ENCODE data around the gene LMLN. TPM values are rescaled to one million over a fixed set of nuclear protein-coding genes. Genes with fewer than 3 reads are reported as not detected.
"Not testable (repeated sequence)": the region's sequence is repeated elsewhere in the genome, so short reads cannot be mapped to it uniquely, and the experiment has no call there.

Gene LMLN
- polyA plus RNA-seq, 1 of the 3 experiments (the other 2 are of a cell fraction): 7.4 TPM

DNA sequence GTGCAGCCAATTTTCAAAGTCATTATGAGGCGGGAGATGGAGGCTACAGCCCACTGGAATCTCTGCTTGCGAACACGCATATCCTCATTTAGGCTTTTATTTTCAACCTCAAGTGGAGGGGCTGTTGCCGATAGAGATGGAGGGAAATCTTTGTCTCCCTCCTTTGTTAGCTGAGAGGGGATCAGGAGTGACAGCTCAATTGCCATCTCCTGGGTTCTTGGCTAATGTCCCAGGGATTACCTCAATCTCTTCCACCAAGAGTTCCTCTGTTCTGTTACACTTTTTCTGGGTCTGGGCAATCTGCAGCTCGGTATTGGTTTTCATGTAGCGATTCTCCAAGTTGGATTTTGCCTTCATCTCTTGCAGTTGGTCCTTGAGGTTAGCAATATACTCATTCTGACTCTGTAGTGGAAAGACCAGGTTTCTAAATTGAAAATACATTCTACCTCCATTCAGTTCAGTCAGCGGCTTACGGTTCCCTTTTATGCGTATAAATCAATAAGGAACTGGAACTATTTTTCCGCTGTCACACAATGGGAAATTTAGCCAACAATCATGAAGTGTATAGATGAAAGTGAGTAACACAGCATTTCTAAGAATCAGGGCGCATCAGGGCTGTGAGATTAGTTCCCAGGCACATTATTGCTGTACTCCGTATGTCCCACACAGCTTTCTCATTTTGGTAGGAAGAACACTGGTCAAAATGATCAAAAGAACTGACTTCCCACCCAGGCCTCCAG is 46.2 kb upstream of the LMLN start:
- H3K27me3 ChIP-seq (ENCODE audit: insufficient read depth): no peaks in the 10 kb centered on the region
- H3K9ac ChIP-seq: no peak overlapping the region
- no peak overlapping the region for H3K27ac ChIP-seq (ENCODE audit: low read depth in 2 of 2, low read length in 1 of 2)
- TF ChIP-seq GABPA (IDR thresholded peaks at IDR 0.05; ENCODE audit: low read depth) (no peak), YY1 (IDR thresholded peaks at IDR 0.05; ENCODE audit: low read depth) (no peak), FOSL2 (IDR thresholded peaks at IDR 0.05; ENCODE audit: borderline replicate concordance, low read depth) (no peak), TAF1 (IDR thresholded peaks at IDR 0.05; ENCODE audit: borderline replicate concordance, low read depth, low read length) (no peak), TCF12 (IDR thresholded peaks at IDR 0.05) (no peak), FOXJ3 (CRISPR knock-in tag; IDR thresholded peaks at IDR 0.05) (no peak), EP300 (IDR thresholded peaks at IDR 0.05; ENCODE audit: borderline replicate concordance in 1 of 2, low read depth in 1 of 2, low read length in 1 of 2) (no peak), SIN3A (IDR thresholded peaks at IDR 0.05; ENCODE audit: borderline replicate concordance, low read depth, low read length) (no peak), POLR2AphosphoS5 (IDR thresholded peaks at IDR 0.05; ENCODE audit: low read depth, low read length) (no peak), NRF1 (IDR thresholded peaks at IDR 0.05; ENCODE audit: low read depth, low read length) (no peak), MEF2A (IDR thresholded peaks at IDR 0.05; ENCODE audit: borderline replicate concordance, low read depth) (no peak)
- TF ChIP-seq, protein P1, sequence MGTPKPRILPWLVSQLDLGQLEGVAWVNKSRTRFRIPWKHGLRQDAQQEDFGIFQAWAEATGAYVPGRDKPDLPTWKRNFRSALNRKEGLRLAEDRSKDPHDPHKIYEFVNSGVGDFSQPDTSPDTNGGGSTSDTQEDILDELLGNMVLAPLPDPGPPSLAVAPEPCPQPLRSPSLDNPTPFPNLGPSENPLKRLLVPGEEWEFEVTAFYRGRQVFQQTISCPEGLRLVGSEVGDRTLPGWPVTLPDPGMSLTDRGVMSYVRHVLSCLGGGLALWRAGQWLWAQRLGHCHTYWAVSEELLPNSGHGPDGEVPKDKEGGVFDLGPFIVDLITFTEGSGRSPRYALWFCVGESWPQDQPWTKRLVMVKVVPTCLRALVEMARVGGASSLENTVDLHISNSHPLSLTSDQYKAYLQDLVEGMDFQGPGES (IDR thresholded peaks at IDR 0.05; ENCODE audit: low read depth, low read length): no peak
- WGBS (ENCODE audit: low lambda C conversion rate): 95% methylated on average over 12 of the region's 12 CpGs
- H3K4me3 ChIP-seq (ENCODE audit: low read depth in 2 of 2, low read length in 1 of 2): no peak overlapping the region
- CTCF ChIA-PET: interaction anchor here (0.7 to 4.0 kb wide), 3 partner anchors 7 to 315 kb away, joined by 3 to 19 read pairs (median 13); no protein-coding TSS in a partner anchor
- POLR2A ChIA-PET: no interaction called here
- H3K9me3 ChIP-seq: no peaks in the 10 kb centered on the region
- H2AFZ ChIP-seq (ENCODE audit: low read depth): no peak overlapping the region
- H3K36me3 ChIP-seq (replicated peaks in 1 of 2; ENCODE audit: control insufficient read depth in 1 of 2, insufficient read depth in 2 of 2, low read length in 1 of 2): no peaks in the 10 kb centered on the region
- no peaks in the 10 kb centered on the region for H3K9me2 ChIP-seq
- DNase-seq: no peak
- no peak overlapping the region for H3K4me2 ChIP-seq
- H4K20me1 ChIP-seq (ENCODE audit: insufficient read depth): no peaks in the 10 kb centered on the region
- peaks cover 7% of the 10 kb centered on the region for H3F3A ChIP-seq (replicated peaks; ENCODE audit: insufficient read depth)
- H3K79me2 ChIP-seq (ENCODE audit: insufficient read depth): no peaks in the 10 kb centered on the region
- no peaks in the 10 kb centered on the region for H3K4me1 ChIP-seq (ENCODE audit: control insufficient read depth in 1 of 2, insufficient read depth in 2 of 2, low read depth in 1 of 2, low read length in 1 of 2)

DNA sequence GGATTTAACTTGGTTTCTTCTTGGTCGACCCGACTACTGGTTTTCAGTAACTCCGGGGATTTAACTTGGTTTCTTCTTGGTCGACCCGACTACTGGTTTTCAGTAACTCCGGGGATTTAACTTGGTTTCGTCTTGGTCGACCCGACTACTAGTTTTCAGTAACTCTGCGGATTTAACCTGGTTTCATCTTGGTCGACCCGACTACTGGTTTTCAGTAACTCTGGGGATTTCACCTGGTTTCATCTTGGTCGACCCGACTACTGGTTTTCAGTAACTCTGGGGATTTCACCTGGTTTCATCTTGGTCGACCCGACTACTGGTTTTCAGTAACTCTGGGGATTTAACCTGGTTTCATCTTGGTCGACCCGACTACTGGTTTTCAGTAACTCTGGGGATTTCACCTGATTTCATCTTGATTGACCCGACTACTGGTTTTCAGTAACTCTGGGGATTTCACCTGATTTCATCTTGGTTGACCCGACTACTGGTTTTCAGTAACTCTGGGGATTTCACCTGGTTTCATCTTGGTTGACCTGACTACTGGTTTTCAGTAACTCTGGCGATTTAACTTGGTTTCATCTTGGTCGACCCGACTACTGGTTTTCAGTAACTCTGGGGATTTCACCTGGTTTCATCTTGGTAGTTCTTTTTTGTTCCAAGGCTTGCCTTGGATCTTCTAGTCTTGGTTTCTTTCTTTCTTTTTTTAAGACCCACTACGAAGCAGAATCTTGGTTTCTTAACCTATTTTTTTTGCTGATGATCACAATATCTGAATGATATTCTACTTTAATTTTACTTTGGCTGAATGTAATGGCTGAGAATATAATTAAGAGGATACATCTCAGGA is 38.4 kb upstream of the LMLN start:
- H3F3A ChIP-seq (replicated peaks; ENCODE audit: insufficient read depth); H4K20me1 ChIP-seq (ENCODE audit: insufficient read depth); POLR2A ChIA-PET; H3K79me2 ChIP-seq (ENCODE audit: insufficient read depth); H3K27ac ChIP-seq (ENCODE audit: low read depth in 2 of 2, low read length in 1 of 2); H3K9me3 ChIP-seq; CTCF ChIA-PET; DNase-seq; H3K27me3 ChIP-seq (ENCODE audit: insufficient read depth); H2AFZ ChIP-seq (ENCODE audit: low read depth); H3K9ac ChIP-seq; H3K9me2 ChIP-seq; H3K4me3 ChIP-seq (ENCODE audit: low read depth in 2 of 2, low read length in 1 of 2); H3K4me2 ChIP-seq; H3K4me1 ChIP-seq (ENCODE audit: control insufficient read depth in 1 of 2, insufficient read depth in 2 of 2, low read depth in 1 of 2, low read length in 1 of 2): not testable (repeated sequence)
- H3K36me3 ChIP-seq (replicated peaks in 1 of 2; ENCODE audit: control insufficient read depth in 1 of 2, insufficient read depth in 2 of 2, low read length in 1 of 2): peaks cover 4 to 13% of the 10 kb centered on the region in 2 experiments
- WGBS (ENCODE audit: low lambda C conversion rate): 89% methylated on average over 22 of the region's 24 CpGs

Measured in SK-N-SH (cell line).